Astrocyte (in vitro differentiated cells and primary cell): Measurements from ENCODE around the gene ZNF48. TPM values are rescaled to one million over a fixed set of nuclear protein-coding genes. Genes with fewer than 3 reads are reported as not detected.

Source experiments
- DNase-seq: peaks from one replicate; pipeline ENCODE4 v3.0.0-alpha.2; 2010; ENCODE audit warnings: low read depth
- FAIRE-seq: peaks from 2 replicates; lab custom pipeline; 2011; peaks lifted over from hg19 to GRCh38; lab: Jason Lieb, UNC
- H2AFZ ChIP-seq: 2 replicates; pipeline ENCODE4 v1.6.0; 2012; ENCODE audit warnings: low read depth, low read length, inconsistent platforms
- H3K27ac ChIP-seq: 2 replicates; pipeline ENCODE4 v1.5.1; 2011; ENCODE audit warnings: low read depth, low read length, inconsistent platforms
- H3K27me3 ChIP-seq: 2 replicates; pipeline ENCODE4 v1.6.0; 2011; ENCODE audit warnings: low read length, inconsistent platforms; ENCODE audit not compliant: insufficient read depth
- H3K36me3 ChIP-seq: 2 replicates; pipeline ENCODE4 v1.5.1; 2011; ENCODE audit warnings: low read length, inconsistent platforms; ENCODE audit not compliant: insufficient read depth
- H3K4me1 ChIP-seq: 2 replicates; pipeline ENCODE4 v1.5.1; 2011; ENCODE audit warnings: low read length, inconsistent platforms; ENCODE audit not compliant: insufficient read depth
- H3K4me2 ChIP-seq: 2 replicates; pipeline ENCODE4 v1.6.0; 2012; ENCODE audit warnings: low read length, inconsistent platforms
- H3K4me3 ChIP-seq: 2 replicates; pipeline ENCODE4 v1.5.1; 2011; ENCODE audit warnings: low read depth, mild to moderate bottlenecking, low read length, inconsistent platforms; ENCODE audit not compliant: insufficient read depth
- H3K79me2 ChIP-seq: 2 replicates; pipeline ENCODE4 v1.6.0; 2012; ENCODE audit warnings: mild to moderate bottlenecking, low read length, inconsistent platforms; ENCODE audit not compliant: insufficient read depth
- H3K9ac ChIP-seq: 2 replicates; pipeline ENCODE4 v1.6.0; 2012; ENCODE audit warnings: mild to moderate bottlenecking, low read length, inconsistent platforms
- H3K9me3 ChIP-seq: 2 replicates; pipeline ENCODE4 v1.5.1; 2012; ENCODE audit warnings: low read depth, mild to moderate bottlenecking, low read length, inconsistent platforms; ENCODE audit not compliant: insufficient read depth
- H4K20me1 ChIP-seq: 2 replicates; pipeline ENCODE4 v1.6.0; 2012; ENCODE audit warnings: low read length, inconsistent platforms; ENCODE audit not compliant: insufficient read depth
- H3K27ac Mint-ChIP-seq: one replicate; pipeline ENCODE4 v1.8.0; 2021; ENCODE audit warnings: mild to moderate bottlenecking, mixed read lengths; ENCODE audit not compliant: unreplicated experiment
- H3K27me3 Mint-ChIP-seq: one replicate; pipeline ENCODE4 v1.8.0; 2021; ENCODE audit warnings: low read depth, mixed read lengths; ENCODE audit not compliant: unreplicated experiment
- H3K36me3 Mint-ChIP-seq: one replicate; pipeline ENCODE4 v1.8.0; 2021; ENCODE audit warnings: low read depth, mixed read lengths; ENCODE audit not compliant: unreplicated experiment
- H3K4me1 Mint-ChIP-seq: one replicate; pipeline ENCODE4 v1.8.0; 2021; ENCODE audit warnings: low read depth, mixed read lengths; ENCODE audit not compliant: unreplicated experiment
- H3K4me3 Mint-ChIP-seq: one replicate; pipeline ENCODE4 v1.8.0; 2021; ENCODE audit warnings: mild to moderate bottlenecking, moderate library complexity, mixed read lengths; ENCODE audit not compliant: unreplicated experiment
- H3K9me3 Mint-ChIP-seq: one replicate; pipeline ENCODE4 v1.8.0; 2021; ENCODE audit warnings: mild to moderate bottlenecking, mixed read lengths; ENCODE audit not compliant: unreplicated experiment
- CTCF ChIP-seq: IDR thresholded peaks from 2 replicates; pipeline ENCODE4 v1.5.1; 2011; ENCODE audit warnings: low read depth, mild to moderate bottlenecking, inconsistent platforms, low read length, moderate library complexity; ENCODE audit not compliant: insufficient read depth
- EZH2 ChIP-seq: IDR thresholded peaks from 2 replicates; pipeline ENCODE4 v1.6.1; 2012; ENCODE audit warnings: mild to moderate bottlenecking, low read length, inconsistent platforms; ENCODE audit not compliant: insufficient read depth
- total RNA-seq: library from RNA; stranded (reverse); gene quantifications from 2 replicates; pipeline ENCODE4 v1.2.1, GENCODE V29; 2021

ZNF48 gene
- total RNA-seq, 1 donor from 2014 or later: 19.5 TPM

GRCh38 chr16:30381291-30382041 lies 13.8 kb upstream of the ZNF48 start:
- H3K27ac Mint-ChIP-seq: no peak overlapping the region
- H3K4me1 Mint-ChIP-seq: peaks cover 6% of the 10 kb centered on the region
- H3K9me3 ChIP-seq: no peaks in the 10 kb centered on the region
- DNase-seq (no peak), FAIRE-seq (no peak)
- no peaks in the 10 kb centered on the region for H3K27me3 ChIP-seq
- no peak overlapping the region for H3K4me2 ChIP-seq
- no peak overlapping the region for H3K27ac ChIP-seq
- H2AFZ ChIP-seq: no peak overlapping the region
- H3K79me2 ChIP-seq: peaks cover 6% of the 10 kb centered on the region
- H3K9ac ChIP-seq: no peak overlapping the region
- no peak overlapping the region for H3K4me3 ChIP-seq
- H3K4me3 Mint-ChIP-seq: no peak overlapping the region
- H4K20me1 ChIP-seq: peaks cover 8% of the 10 kb centered on the region
- TF ChIP-seq EZH2: no peak
- TF ChIP-seq CTCF: no peak
- no peaks in the 10 kb centered on the region for H3K27me3 Mint-ChIP-seq
- no peaks in the 10 kb centered on the region for H3K36me3 ChIP-seq
- H3K36me3 Mint-ChIP-seq: peaks cover 2% of the 10 kb centered on the region
- no peaks in the 10 kb centered on the region for H3K9me3 Mint-ChIP-seq
- H3K4me1 ChIP-seq: peaks cover 15% of the 10 kb centered on the region

GRCh38 chr16:30382111-30382881 lies 12.9 kb upstream of the ZNF48 start, which contains the start of gene SEPTIN1:
Gene SEPTIN1 (minus strand): TSS chr16:30382561. CDS start chr16:30382542, 19 bp downstream.
- no peaks in the 10 kb centered on the region for H3K9me3 Mint-ChIP-seq
- DNase-seq: no peak
- Histone ChIP-seq H3K27me3 (no peaks in the 10 kb centered on the region), H3K9me3 (no peaks in the 10 kb centered on the region), H3K79me2 (peaks cover 6% of the 10 kb centered on the region), H4K20me1 (peaks cover 8% of the 10 kb centered on the region), H2AFZ (no peak within 1 kb of the TSS), H3K9ac (no peak within 1 kb of the TSS), H3K4me3 (no peak within 1 kb of the TSS), H3K4me2 (no peak within 1 kb of the TSS), H3K4me1 (peaks cover 12% of the 10 kb centered on the region), H3K27ac (no peak within 1 kb of the TSS), H3K36me3 (no peaks in the 10 kb centered on the region)
- H3K27me3 Mint-ChIP-seq: no peaks in the 10 kb centered on the region
- FAIRE-seq: no peak
- no peak within 1 kb of the TSS for H3K27ac Mint-ChIP-seq
- no peak for TF ChIP-seq EZH2
- no peak for TF ChIP-seq CTCF
- no peak within 1 kb of the TSS for H3K4me3 Mint-ChIP-seq
- H3K4me1 Mint-ChIP-seq: peaks cover 4% of the 10 kb centered on the region
- peaks cover 2% of the 10 kb centered on the region for H3K36me3 Mint-ChIP-seq
